Measurements from ENCODE around the gene ERN1.

DNA sequence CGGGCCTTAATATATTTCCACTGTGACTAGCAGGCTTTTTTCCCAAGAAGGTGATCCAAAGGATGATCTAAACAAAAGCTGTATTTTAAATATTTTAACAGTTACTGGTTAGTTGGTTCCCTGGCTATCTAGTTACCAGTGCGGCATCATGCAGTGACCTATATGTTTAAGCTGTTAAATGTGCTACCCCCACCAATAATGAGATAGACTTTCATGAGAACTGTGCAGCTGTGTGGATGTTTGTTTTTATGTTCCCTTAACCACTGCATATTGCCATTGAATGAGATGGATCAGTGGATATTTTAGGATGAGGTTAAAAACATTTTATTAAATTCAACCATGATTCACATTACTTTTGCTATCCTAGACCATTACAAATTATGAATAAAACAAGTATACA is 16.9 kb downstream of the ERN1 start:
- TF ChIP-seq, protein P1, sequence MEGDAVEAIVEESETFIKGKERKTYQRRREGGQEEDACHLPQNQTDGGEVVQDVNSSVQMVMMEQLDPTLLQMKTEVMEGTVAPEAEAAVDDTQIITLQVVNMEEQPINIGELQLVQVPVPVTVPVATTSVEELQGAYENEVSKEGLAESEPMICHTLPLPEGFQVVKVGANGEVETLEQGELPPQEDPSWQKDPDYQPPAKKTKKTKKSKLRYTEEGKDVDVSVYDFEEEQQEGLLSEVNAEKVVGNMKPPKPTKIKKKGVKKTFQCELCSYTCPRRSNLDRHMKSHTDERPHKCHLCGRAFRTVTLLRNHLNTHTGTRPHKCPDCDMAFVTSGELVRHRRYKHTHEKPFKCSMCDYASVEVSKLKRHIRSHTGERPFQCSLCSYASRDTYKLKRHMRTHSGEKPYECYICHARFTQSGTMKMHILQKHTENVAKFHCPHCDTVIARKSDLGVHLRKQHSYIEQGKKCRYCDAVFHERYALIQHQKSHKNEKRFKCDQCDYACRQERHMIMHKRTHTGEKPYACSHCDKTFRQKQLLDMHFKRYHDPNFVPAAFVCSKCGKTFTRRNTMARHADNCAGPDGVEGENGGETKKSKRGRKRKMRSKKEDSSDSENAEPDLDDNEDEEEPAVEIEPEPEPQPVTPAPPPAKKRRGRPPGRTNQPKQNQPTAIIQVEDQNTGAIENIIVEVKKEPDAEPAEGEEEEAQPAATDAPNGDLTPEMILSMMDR (optimal IDR thresholded peaks at IDR 0.05 in 1 of 3, IDR thresholded peaks at IDR 0.05 in 1 of 3, conservative IDR thresholded peaks at IDR 0.05 in 1 of 3; ENCODE audit: extremely low read depth in 1 of 3, insufficient read depth in 2 of 3, low read length in 3 of 3): no peak
- TF ChIP-seq EZH2 (IDR thresholded peaks at IDR 0.05; ENCODE audit: low read length): no peak
